Measurements from ENCODE around the gene NEDD8. TPM values are rescaled to one million over a fixed set of nuclear protein-coding genes. Genes with fewer than 3 reads are reported as not detected.
"Not testable (repeated sequence)": the region's sequence is repeated elsewhere in the genome, so short reads cannot be mapped to it uniquely, and the experiment has no call there.

NEDD8 gene
- total RNA-seq, 2 experiments from 2014 or later = 42.0 to 43.5 TPM

DNA sequence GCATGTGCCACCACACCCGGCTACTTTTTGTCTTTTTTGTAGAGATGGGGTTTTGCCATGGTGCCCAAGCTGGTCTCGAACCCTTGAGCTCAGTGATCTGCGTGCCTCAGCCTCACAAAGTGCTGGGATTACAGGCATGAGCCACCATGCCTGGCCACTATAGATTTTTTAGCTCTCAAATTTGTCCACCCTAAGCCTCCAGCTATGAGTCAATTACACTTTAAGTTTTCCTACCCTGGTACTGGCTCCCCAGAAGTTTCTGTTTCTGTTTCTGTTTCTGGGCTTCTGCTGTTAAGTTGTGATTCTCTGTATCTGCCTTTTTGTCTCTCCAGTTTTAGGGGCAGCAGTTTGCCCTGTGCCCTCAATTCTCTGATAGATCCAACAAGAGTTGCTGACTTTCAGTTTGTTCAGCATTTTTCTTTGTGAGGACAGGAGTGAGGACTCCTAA, 14.6 kb upstream of the NEDD8 start:
- H3K4me1 Mint-ChIP-seq (ENCODE audit: low read depth) = peaks cover 43% of the 10 kb centered on the region
- intact Hi-C loops (cut with DNase I, micrococcal nuclease) = no loop called here
- H3K4me3 ChIP-seq (ENCODE audit: low read length) = no peak overlapping the region
- peaks cover 8% of the 10 kb centered on the region for H3K36me3 ChIP-seq (ENCODE audit: insufficient read depth, low read length)
- peaks cover 19% of the 10 kb centered on the region for H3K36me3 Mint-ChIP-seq (ENCODE audit: low read depth)
- H3K27me3 ChIP-seq (ENCODE audit: control insufficient read depth in 1 of 2, insufficient read depth in 2 of 2, low read length in 2 of 2) = no peaks in the 10 kb centered on the region
- no peaks in the 10 kb centered on the region for H3K9me3 ChIP-seq (ENCODE audit: control insufficient read depth in 1 of 2, insufficient read depth in 1 of 2, low read length in 2 of 2)
- no peaks in the 10 kb centered on the region for H3K27me3 Mint-ChIP-seq
- CTCF ChIA-PET = interaction anchor here (0.5 to 7.3 kb wide), 7 partner anchors 25 to 185 kb away, joined by 3 to 90 read pairs (median 7); partner anchors contain the start of genes DHRS1, MDP1, NOP9 and RABGGTA
- no peaks in the 10 kb centered on the region for H3K9me3 Mint-ChIP-seq
- POLR2A ChIA-PET = interaction anchor here (0.7 to 2.6 kb wide), 8 partner anchors 8 to 183 kb away, joined by 3 to 17 read pairs (median 5); partner anchors contain the start of genes CBLN3, DCAF11, IRF9 and KHNYN
- H3K27ac Mint-ChIP-seq = peak overlapping the region; percentile 78
- no peak for ATAC-seq (ENCODE audit: poor library complexity)
- peaks cover 30% of the 10 kb centered on the region for H3K4me1 ChIP-seq (ENCODE audit: insufficient read depth, low read length)
- peak overlapping the region; percentile 8 to 17 for H3K27ac ChIP-seq (ENCODE audit: low read depth in 1 of 2, low read length in 2 of 2)
- DNase-seq = peak in 4 of 14 experiments; percentile 33 to 79 (median 52)
- peak overlapping the region; percentile 83 for H3K4me3 Mint-ChIP-seq
- TF ChIP-seq, protein P1, sequence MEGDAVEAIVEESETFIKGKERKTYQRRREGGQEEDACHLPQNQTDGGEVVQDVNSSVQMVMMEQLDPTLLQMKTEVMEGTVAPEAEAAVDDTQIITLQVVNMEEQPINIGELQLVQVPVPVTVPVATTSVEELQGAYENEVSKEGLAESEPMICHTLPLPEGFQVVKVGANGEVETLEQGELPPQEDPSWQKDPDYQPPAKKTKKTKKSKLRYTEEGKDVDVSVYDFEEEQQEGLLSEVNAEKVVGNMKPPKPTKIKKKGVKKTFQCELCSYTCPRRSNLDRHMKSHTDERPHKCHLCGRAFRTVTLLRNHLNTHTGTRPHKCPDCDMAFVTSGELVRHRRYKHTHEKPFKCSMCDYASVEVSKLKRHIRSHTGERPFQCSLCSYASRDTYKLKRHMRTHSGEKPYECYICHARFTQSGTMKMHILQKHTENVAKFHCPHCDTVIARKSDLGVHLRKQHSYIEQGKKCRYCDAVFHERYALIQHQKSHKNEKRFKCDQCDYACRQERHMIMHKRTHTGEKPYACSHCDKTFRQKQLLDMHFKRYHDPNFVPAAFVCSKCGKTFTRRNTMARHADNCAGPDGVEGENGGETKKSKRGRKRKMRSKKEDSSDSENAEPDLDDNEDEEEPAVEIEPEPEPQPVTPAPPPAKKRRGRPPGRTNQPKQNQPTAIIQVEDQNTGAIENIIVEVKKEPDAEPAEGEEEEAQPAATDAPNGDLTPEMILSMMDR (IDR thresholded peaks at IDR 0.05) = no peak

DNA sequence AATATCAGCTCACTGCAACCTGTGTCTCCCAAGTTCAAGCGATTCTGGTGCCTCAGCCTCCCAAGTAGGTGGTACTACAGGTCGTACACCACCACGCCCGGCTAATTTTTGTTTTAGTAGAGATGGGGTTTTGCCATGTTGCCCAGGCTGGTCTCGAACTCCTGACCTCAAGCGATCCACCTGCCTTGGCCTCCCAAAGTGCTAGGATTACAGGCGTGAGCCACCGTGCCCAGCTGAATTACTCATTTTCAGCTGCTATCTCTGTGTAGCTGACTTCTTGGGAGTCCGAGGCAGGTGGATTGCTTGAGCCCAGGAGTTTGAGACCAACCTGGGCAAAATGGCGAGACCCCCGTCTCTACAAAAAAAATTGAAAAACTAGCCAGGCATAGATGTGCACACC, 13.2 kb upstream of the NEDD8 start:
- Mint-ChIP-seq H3K27ac (peak overlapping the region; percentile 84), H3K4me1 (ENCODE audit: low read depth) (peaks cover 50% of the 10 kb centered on the region), H3K36me3 (ENCODE audit: low read depth) (peaks cover 26% of the 10 kb centered on the region)
- DNase-seq = peak in 1 of 14 experiments; percentile 16
- ChIA-PET POLR2A (interaction anchor here (0.6 to 2.6 kb wide), 4 partner anchors 26 to 50 kb away, joined by 3 to 17 read pairs (median 4); partner anchors contain the start of gene RABGGTA), CTCF (interaction anchor here (1.0 to 7.3 kb wide), 4 partner anchors 30 to 186 kb away, joined by 4 to 90 read pairs (median 6); partner anchors contain the start of genes DHRS1, MDP1 and NOP9)
- Histone ChIP-seq H3K4me1 (ENCODE audit: insufficient read depth, low read length) (peaks cover 45% of the 10 kb centered on the region), H3K36me3 (ENCODE audit: insufficient read depth, low read length) (peaks cover 13% of the 10 kb centered on the region)
- H3K9me3 ChIP-seq (ENCODE audit: control insufficient read depth in 1 of 2, insufficient read depth in 1 of 2, low read length in 2 of 2); intact Hi-C loops (cut with DNase I, micrococcal nuclease); H3K9me3 Mint-ChIP-seq; H3K27me3 ChIP-seq (ENCODE audit: control insufficient read depth in 1 of 2, insufficient read depth in 2 of 2, low read length in 2 of 2); H3K4me3 ChIP-seq (ENCODE audit: low read length); ATAC-seq (ENCODE audit: poor library complexity); H3K27me3 Mint-ChIP-seq; H3K4me3 Mint-ChIP-seq; H3K27ac ChIP-seq (ENCODE audit: low read depth in 1 of 2, low read length in 2 of 2): not testable (repeated sequence)

DNA sequence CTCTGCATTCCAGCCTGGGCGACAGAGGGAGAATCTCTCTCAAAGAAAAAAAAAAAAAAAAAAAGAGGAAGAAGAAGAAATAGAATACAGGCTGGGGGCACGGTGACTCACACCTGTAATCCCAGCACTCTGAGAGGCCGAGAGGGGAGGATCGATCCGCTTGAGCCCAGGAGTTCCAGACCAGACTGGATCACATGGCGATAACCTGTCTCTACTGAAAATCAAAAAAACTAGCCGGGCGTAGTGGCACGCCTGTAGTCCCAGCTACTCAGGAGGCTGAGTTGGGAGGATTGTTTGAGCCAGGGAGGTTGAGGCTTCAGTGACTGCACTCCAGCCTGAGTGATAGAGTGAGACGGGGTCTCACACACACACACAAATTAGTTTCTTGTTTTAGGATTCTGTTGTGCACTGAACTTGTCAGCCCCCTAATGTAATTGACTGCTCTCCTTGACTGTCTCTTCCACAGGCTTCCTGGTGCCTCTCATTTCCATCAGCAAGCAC, 11.2 kb upstream of the NEDD8 start:
- H3K4me3 Mint-ChIP-seq = peak overlapping the region; percentile 99
- DNase-seq (peak in 4 of 14 experiments; percentile 16 to 64 (median 44)), ATAC-seq (ENCODE audit: poor library complexity) (no peak)
- peaks cover 40% of the 10 kb centered on the region for H3K36me3 Mint-ChIP-seq (ENCODE audit: low read depth)
- POLR2A ChIA-PET = interaction anchor here (0.6 to 3.6 kb wide), 30 partner anchors 8 to 200 kb away, joined by 3 to 144 read pairs (median 16); partner anchors contain the start of genes CBLN3, CHMP4A, CIDEB and DCAF11
- H3K4me1 Mint-ChIP-seq (ENCODE audit: low read depth) = peaks cover 62% of the 10 kb centered on the region
- Histone ChIP-seq H3K27me3 (ENCODE audit: control insufficient read depth in 1 of 2, insufficient read depth in 2 of 2, low read length in 2 of 2) (no peaks in the 10 kb centered on the region), H3K4me3 (ENCODE audit: low read length) (peak overlapping the region; percentile 93), H3K9me3 (ENCODE audit: control insufficient read depth in 1 of 2, insufficient read depth in 1 of 2, low read length in 2 of 2) (no peaks in the 10 kb centered on the region), H3K4me1 (ENCODE audit: insufficient read depth, low read length) (peaks cover 64% of the 10 kb centered on the region), H3K36me3 (ENCODE audit: insufficient read depth, low read length) (peaks cover 28% of the 10 kb centered on the region), H3K27ac (ENCODE audit: low read depth in 1 of 2, low read length in 2 of 2) (peak overlapping the region; percentile 97 to 100)
- TF ChIP-seq, protein P1 (IDR thresholded peaks at IDR 0.05) = no peak
- H3K27ac Mint-ChIP-seq = peak overlapping the region; percentile 100
- H3K27me3 Mint-ChIP-seq = no peaks in the 10 kb centered on the region
- no peaks in the 10 kb centered on the region for H3K9me3 Mint-ChIP-seq
- CTCF ChIA-PET = interaction anchor here (0.7 to 7.3 kb wide), 22 partner anchors 11 to 193 kb away, joined by 3 to 90 read pairs (median 8); partner anchors contain the start of genes CHMP4A, CIDEB, DHRS1 and GMPR2
- intact Hi-C loops (cut with DNase I, micrococcal nuclease) = loop anchor here (1.0 to 2.0 kb wide), 3 partner anchors 27 to 54 kb away; partner anchors contain the start of genes MDP1 (in 1 of the 2) and RABGGTA (in 1 of the 2)

All from CD4-positive, alpha-beta T cell (primary cell).